HepG2 (cell line): ENCODE results near the gene RAB23. TPM values are rescaled to one million over a fixed set of nuclear protein-coding genes. Genes with fewer than 3 reads are reported as not detected.

Source experiments
- GATAD2A ChIP-seq: IDR thresholded peaks from 2 replicates; pipeline ENCODE4 v1.6.1; 2016
- KAT8 ChIP-seq: IDR thresholded peaks from 2 replicates; pipeline ENCODE4 v1.6.1; 2016; ENCODE audit warnings: missing genetic modification reagents, missing compliant biosample characterization
- NFATC3 ChIP-seq: sonication (generic); formaldehyde crosslinking; IDR thresholded peaks from 2 replicates; pipeline ENCODE4 v1.5.1; 2020; ENCODE audit warnings: mild to moderate bottlenecking, missing genetic modification reagents
- NR2F2 ChIP-seq: IDR thresholded peaks from 2 replicates; pipeline ENCODE4 v1.6.1; 2012; ENCODE audit warnings: low read depth, inconsistent platforms, borderline replicate concordance
- RBM39 ChIP-seq: fragments of 200-400 bp; formaldehyde crosslinking; IDR thresholded peaks from one replicate; pipeline ENCODE4 v1.6.1; 2018; ENCODE audit warnings: antibody characterized with exemption, mild to moderate bottlenecking, low read depth, low read length; ENCODE audit not compliant: poor library complexity, severe bottlenecking
- SETDB1 ChIP-seq: sonication (generic); formaldehyde crosslinking; IDR thresholded peaks from 2 replicates; pipeline ENCODE4 v1.5.1; 2020; ENCODE audit warnings: missing genetic modification reagents, mild to moderate bottlenecking, borderline replicate concordance
- TBP ChIP-seq: sonication (generic); formaldehyde crosslinking; IDR thresholded peaks from 2 replicates; pipeline ENCODE4 v1.5.0; 2020; ENCODE audit warnings: missing genetic modification reagents
- YY1 ChIP-seq: IDR thresholded peaks from 2 replicates; pipeline ENCODE4 v1.6.1; 2011; ENCODE audit warnings: low read length, low read depth, moderate library complexity, mild to moderate bottlenecking; ENCODE audit not compliant: insufficient read depth, insufficient replicate concordance
- ZMYM4 ChIP-seq: sonication (generic); formaldehyde crosslinking; IDR thresholded peaks from 2 replicates; pipeline ENCODE4 v1.8.1; 2023; ENCODE audit warnings: mild to moderate bottlenecking, missing genetic modification reagents
- ZNF24 ChIP-seq: fragments of 450-650 bp; IDR thresholded peaks from 2 replicates; pipeline ENCODE4 v1.6.1; 2017; ENCODE audit warnings: antibody characterized with exemption, mild to moderate bottlenecking
- ZNF451 ChIP-seq: sonication (generic); formaldehyde crosslinking; IDR thresholded peaks from 2 replicates; pipeline ENCODE4 v1.5.0; 2020; ENCODE audit warnings: mild to moderate bottlenecking, missing genetic modification reagents
- ZNF607 ChIP-seq: sonication (generic); formaldehyde crosslinking; IDR thresholded peaks from 2 replicates; pipeline ENCODE4 v1.5.1; 2020; ENCODE audit warnings: missing genetic modification reagents, mild to moderate bottlenecking, borderline replicate concordance
- polyA plus RNA-seq, 8 experiments: library from polyadenylated mRNA; depleted of rRNA in 3 of 8; stranded (reverse) in 7 of 8; unstranded in 1 of 8; fragments of >200 nt; fragmentation: Illumina TruSeq in 4 of 8; extraction: Trizol in 4 of 8; gene quantifications; 2 replicates each; pipeline versions ENCODE4 v1.2.1 to v1.2.3, GENCODE V29; 2011 to 2016; ENCODE audit warnings: low read depth in 4 of 8, missing spikeins in 1 of 8, mixed read lengths in 1 of 8; ENCODE audit not compliant: insufficient read depth in 1 of 8
- total RNA-seq, 5 experiments: library from RNA; depleted of rRNA; stranded (reverse); fragments of >200 nt; fragmentation: Illumina TruSeq; extraction: Trizol; gene quantifications; 2 replicates each; pipeline ENCODE4 v1.2.3, GENCODE V29; 2016; ENCODE audit warnings: low read depth in 1 of 5
- TF ChIP-seq, protein P1 (sequence below): sonication (generic); formaldehyde crosslinking; IDR thresholded peaks from 2 replicates; pipeline ENCODE4 v1.4.0; 2020; ENCODE audit warnings: mild to moderate bottlenecking, missing genetic modification reagents, borderline replicate concordance
- TF ChIP-seq, protein P2 (sequence below): sonication (generic); formaldehyde crosslinking; IDR thresholded peaks from 2 replicates; pipeline ENCODE4 v1.9.0; 2021; ENCODE audit warnings: missing genetic modification reagents, borderline replicate concordance
- TF ChIP-seq, protein P3 (sequence below): sonication (generic); formaldehyde crosslinking; IDR thresholded peaks from 2 replicates; pipeline ENCODE4 v1.4.0; 2020; ENCODE audit warnings: missing genetic modification reagents
- TF ChIP-seq, protein P4 (sequence below), 2 experiments: fragments of 450-650 bp in 1 of 2; sonication (generic) in 1 of 2; formaldehyde crosslinking; IDR thresholded peaks; 2 replicates each; pipeline versions ENCODE4 v1.5.0 to v1.8.0; 2020 to 2022; ENCODE audit warnings: mild to moderate bottlenecking in 1 of 2, missing genetic modification reagents in 1 of 2

The RAB23 gene
- total and polyA plus RNA-seq, 2 of the 13 experiments (the other 11 are each of a cell fraction or from before 2014, with no cell fraction given), result 5.5 to 16.4 TPM

DNA sequence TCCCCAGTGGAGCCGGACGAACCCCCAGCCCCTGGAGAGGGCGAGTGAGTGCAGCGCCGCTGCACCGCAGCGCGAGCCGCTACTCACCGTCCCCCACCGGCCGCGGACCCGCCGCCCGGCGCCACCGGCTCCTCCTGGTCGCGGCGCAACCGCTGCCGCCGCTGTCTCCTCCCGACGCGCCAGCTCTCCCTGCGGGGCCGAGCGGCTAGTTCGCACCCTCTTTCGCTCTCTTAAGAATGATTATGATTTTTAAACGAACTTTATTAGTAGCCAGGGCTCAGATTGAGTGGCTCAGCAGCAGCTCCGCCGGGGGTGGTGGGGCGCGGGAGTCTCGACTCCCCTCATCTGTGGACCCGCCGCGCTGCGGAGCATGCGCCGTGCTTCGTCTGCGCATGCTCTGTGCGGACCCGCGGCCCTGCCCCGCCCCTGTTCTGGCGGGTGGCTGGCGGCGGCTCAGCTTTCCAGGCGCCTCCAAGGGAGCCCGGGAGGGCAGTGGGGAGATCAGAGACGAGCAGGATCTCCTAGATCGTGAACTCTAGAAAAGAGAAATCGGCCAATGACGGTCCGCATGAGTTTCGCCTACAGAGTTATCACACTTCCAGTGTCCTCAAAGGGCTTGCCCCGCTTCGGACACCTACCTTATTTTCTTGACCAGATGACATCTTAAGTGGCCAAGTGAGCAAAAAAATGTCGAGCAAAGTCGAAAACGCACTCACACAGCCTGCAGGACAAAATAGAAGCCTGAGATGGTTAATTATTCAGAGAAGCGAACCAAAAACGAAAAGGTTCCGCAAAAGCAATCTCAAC is at the start of gene RAB23 (continued):
- TF ChIP-seq, protein P1, sequence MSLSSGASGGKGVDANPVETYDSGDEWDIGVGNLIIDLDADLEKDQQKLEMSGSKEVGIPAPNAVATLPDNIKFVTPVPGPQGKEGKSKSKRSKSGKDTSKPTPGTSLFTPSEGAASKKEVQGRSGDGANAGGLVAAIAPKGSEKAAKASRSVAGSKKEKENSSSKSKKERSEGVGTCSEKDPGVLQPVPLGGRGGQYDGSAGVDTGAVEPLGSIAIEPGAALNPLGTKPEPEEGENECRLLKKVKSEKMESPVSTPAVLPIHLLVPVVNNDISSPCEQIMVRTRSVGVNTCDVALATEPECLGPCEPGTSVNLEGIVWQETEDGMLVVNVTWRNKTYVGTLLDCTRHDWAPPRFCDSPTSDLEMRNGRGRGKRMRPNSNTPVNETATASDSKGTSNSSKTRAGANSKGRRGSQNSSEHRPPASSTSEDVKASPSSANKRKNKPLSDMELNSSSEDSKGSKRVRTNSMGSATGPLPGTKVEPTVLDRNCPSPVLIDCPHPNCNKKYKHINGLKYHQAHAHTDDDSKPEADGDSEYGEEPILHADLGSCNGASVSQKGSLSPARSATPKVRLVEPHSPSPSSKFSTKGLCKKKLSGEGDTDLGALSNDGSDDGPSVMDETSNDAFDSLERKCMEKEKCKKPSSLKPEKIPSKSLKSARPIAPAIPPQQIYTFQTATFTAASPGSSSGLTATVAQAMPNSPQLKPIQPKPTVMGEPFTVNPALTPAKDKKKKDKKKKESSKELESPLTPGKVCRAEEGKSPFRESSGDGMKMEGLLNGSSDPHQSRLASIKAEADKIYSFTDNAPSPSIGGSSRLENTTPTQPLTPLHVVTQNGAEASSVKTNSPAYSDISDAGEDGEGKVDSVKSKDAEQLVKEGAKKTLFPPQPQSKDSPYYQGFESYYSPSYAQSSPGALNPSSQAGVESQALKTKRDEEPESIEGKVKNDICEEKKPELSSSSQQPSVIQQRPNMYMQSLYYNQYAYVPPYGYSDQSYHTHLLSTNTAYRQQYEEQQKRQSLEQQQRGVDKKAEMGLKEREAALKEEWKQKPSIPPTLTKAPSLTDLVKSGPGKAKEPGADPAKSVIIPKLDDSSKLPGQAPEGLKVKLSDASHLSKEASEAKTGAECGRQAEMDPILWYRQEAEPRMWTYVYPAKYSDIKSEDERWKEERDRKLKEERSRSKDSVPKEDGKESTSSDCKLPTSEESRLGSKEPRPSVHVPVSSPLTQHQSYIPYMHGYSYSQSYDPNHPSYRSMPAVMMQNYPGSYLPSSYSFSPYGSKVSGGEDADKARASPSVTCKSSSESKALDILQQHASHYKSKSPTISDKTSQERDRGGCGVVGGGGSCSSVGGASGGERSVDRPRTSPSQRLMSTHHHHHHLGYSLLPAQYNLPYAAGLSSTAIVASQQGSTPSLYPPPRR (CRISPR knock-in tag), result no peak
- TF ChIP-seq ZNF607 (CRISPR knock-in tag) (no peak), SETDB1 (CRISPR knock-in tag) (no peak), GATAD2A (CRISPR knock-in tag) (peak; percentile 36; the same call in 1 of the 2 replicates), YY1 (peak; percentile 52), RBM39 (no peak), NFATC3 (CRISPR knock-in tag) (no peak), ZMYM4 (CRISPR knock-in tag) (peak; percentile 76), ZNF24 (no peak), ZNF451 (CRISPR knock-in tag) (no peak), NR2F2 (peak; percentile 8; the same call in 1 of the 2 replicates), KAT8 (CRISPR knock-in tag) (peak; percentile 25; the same call in 1 of the 2 replicates), TBP (CRISPR knock-in tag) (no peak)
- TF ChIP-seq, protein P2, sequence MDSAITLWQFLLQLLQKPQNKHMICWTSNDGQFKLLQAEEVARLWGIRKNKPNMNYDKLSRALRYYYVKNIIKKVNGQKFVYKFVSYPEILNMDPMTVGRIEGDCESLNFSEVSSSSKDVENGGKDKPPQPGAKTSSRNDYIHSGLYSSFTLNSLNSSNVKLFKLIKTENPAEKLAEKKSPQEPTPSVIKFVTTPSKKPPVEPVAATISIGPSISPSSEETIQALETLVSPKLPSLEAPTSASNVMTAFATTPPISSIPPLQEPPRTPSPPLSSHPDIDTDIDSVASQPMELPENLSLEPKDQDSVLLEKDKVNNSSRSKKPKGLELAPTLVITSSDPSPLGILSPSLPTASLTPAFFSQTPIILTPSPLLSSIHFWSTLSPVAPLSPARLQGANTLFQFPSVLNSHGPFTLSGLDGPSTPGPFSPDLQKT, result no peak
- TF ChIP-seq, protein P3, sequence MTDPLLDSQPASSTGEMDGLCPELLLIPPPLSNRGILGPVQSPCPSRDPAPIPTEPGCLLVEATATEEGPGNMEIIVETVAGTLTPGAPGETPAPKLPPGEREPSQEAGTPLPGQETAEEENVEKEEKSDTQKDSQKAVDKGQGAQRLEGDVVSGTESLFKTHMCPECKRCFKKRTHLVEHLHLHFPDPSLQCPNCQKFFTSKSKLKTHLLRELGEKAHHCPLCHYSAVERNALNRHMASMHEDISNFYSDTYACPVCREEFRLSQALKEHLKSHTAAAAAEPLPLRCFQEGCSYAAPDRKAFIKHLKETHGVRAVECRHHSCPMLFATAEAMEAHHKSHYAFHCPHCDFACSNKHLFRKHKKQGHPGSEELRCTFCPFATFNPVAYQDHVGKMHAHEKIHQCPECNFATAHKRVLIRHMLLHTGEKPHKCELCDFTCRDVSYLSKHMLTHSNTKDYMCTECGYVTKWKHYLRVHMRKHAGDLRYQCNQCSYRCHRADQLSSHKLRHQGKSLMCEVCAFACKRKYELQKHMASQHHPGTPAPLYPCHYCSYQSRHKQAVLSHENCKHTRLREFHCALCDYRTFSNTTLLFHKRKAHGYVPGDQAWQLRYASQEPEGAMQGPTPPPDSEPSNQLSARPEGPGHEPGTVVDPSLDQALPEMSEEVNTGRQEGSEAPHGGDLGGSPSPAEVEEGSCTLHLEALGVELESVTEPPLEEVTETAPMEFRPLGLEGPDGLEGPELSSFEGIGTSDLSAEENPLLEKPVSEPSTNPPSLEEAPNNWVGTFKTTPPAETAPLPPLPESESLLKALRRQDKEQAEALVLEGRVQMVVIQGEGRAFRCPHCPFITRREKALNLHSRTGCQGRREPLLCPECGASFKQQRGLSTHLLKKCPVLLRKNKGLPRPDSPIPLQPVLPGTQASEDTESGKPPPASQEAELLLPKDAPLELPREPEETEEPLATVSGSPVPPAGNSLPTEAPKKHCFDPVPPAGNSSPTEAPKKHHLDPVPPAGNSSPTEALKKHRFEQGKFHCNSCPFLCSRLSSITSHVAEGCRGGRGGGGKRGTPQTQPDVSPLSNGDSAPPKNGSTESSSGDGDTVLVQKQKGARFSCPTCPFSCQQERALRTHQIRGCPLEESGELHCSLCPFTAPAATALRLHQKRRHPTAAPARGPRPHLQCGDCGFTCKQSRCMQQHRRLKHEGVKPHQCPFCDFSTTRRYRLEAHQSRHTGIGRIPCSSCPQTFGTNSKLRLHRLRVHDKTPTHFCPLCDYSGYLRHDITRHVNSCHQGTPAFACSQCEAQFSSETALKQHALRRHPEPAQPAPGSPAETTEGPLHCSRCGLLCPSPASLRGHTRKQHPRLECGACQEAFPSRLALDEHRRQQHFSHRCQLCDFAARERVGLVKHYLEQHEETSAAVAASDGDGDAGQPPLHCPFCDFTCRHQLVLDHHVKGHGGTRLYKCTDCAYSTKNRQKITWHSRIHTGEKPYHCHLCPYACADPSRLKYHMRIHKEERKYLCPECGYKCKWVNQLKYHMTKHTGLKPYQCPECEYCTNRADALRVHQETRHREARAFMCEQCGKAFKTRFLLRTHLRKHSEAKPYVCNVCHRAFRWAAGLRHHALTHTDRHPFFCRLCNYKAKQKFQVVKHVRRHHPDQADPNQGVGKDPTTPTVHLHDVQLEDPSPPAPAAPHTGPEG (CRISPR knock-in tag), result peak; percentile 48
- TF ChIP-seq, protein P4, sequence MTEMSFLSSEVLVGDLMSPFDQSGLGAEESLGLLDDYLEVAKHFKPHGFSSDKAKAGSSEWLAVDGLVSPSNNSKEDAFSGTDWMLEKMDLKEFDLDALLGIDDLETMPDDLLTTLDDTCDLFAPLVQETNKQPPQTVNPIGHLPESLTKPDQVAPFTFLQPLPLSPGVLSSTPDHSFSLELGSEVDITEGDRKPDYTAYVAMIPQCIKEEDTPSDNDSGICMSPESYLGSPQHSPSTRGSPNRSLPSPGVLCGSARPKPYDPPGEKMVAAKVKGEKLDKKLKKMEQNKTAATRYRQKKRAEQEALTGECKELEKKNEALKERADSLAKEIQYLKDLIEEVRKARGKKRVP (CRISPR knock-in tag; IDR thresholded peaks at IDR 0.05), result no peak; a peak in 1 of 4 replicates
